Stimulated activated naive CD8-positive, alpha-beta T cell treated with anti-CD3 and anti-CD28 coated beads, Interleukin-15, Interleukin-2, amounts not matched to agents 100 U/mL and 50 U/mL, for 24 hours (primary cell): ENCODE measurements around the gene CNN2.
A peak's percentile ranks its signal among the peaks of the same experiment; 100 is the strongest.

Experiments used
- ATAC-seq: fragments of 150-1000 bp; cut with Tn5 transposase; one replicate; pipeline ENCODE4 v1.10.0; 2021
- DNase-seq: peaks from one replicate; pipeline ENCODE4 v3.0.0; 2021

The CNN2 gene

GRCh38 chr19:995051-995827, 31.2 kb upstream of the CNN2 start:
- no peak for ATAC-seq
- no peak for DNase-seq

DNA sequence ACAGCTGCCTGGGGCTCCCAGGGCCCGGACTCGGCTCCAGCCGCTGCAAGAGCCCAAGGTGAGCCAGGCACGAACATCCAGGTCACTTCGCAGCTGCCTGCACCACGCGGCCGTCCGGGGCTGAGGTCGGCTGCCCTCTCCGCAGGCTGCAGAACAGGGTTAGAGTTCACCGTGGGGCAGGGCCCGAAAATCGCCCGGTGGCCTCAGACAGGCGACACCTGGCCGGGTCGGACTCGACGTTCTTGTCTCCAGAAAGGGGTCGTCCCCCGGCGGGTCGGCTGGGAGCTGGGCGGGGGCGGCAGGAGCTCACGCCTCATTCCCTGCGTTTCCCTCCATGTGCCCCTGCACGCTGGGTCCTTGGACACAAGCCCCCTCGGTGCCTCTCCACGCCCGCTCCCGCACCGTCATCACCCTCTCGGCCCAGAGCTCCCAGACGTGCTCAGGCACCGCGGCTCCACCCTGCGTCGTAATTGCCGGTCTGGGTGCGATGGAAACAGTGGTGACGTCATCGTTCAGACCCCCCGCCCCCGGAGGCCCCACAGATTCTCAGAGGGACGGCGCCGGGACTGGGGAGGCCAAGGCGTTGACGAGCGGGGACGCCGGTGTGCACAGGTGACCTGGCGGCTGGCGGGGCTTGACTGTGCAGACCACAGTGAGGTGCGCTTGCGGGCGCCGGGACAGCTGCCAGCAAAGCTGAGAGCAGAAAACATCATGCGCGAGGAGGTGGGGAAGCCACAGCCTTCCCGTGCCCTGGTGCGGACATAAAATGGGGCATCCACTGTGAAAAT, 30.2 kb upstream of the CNN2 start:
- ATAC-seq: peak; percentile 62

DNA sequence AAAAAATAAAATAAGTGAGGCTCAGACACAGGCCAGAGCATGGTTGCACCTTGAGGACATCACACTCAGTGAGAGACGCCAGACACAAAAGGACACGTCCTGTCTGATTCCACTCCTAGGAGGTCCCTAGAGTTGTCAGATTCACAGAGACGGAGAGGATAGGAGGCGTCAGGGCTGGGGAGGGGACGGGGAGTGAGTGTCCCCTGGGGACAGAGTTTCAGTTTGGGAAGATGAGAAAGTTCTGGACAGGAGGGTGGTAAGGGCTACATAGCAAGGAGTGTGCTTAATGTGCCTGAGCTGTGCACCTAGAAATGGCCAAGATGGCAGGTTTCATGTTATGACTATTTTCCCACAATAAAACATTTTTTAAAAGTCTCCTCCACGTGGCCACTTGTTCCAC, 28.3 kb upstream of the CNN2 start:
- no peak for ATAC-seq
- no peak for DNase-seq

More for the DNA sequence above, 30.2 kb upstream of the CNN2 start:
- DNase-seq: peak; percentile 74

DNA sequence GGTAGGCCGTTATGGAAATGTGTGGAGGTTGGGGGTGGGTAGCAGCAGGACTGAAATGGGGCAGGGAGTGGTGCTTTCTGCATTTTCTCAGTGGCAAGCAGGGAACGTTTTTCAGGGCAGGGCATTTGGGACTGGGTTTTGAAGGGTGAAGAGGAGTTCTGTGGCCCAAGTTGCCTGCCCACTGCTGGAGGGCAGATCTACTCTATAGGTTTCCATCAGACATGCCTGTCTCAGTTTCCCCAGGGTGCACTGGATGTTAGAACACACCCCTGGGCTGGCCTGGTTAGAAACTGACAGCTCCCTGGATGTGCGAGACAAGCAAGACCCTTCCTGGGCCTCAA, 27.1 kb upstream of the CNN2 start:
- ATAC-seq (no peak), DNase-seq (no peak)

- ATAC-seq: peak; percentile 8
- peak; percentile 77 for DNase-seq
Measured at GRCh38 chr19:1000095-1000494, 26.3 kb upstream of the CNN2 start, which contains the start of gene GRIN3B. TSS of gene GRIN3B (plus strand) at chr19:1000419. CDS start at chr19:1000438, 19 bp downstream.

- ATAC-seq: no peak
- no peak for DNase-seq
Measured at GRCh38 chr19:1000591-1001537, 25.5 kb upstream of the CNN2 start.

DNA sequence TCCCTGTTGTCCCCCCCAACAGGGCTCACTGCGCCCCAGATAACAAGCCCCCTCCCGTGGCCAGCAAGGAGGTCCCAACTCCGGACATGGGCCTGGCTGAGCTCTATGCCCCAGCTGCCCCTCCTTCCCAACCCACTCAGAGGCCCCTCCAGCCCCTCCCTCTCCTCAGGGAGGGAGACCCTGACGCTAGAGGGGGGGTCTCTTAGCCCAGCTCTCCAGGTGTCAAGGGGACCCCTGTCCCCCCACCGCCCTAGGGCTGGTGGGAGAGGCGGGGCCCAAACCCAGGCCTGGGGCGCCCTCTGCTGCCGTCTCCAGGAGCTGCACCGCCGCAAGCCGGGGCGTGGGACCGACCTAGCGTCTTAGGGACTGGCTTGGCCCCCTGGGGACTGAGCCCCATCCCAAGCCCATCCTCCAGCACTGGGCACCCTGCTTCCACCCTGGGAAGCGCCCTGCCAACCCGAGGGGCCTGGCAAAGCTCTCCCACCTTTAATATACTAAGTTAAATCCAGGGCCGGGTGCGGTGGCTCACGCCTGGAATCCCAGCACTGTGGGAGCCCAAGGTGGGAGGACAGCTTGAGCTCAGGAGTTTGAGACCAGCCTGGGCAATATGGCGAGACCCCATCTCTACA, 24.8 kb upstream of the CNN2 start:
- DNase-seq: peak; percentile 83

GRCh38 chr19:1002600-1002999, 23.8 kb upstream of the CNN2 start:
- no peak for DNase-seq
- ATAC-seq: no peak

More for the DNA sequence above, 24.8 kb upstream of the CNN2 start:
- ATAC-seq: peak; percentile 56

- ATAC-seq: no peak
Measured at GRCh38 chr19:1003283-1003682, 23.1 kb upstream of the CNN2 start.

GRCh38 chr19:1004204-1004802, 22.1 kb upstream of the CNN2 start:
- ATAC-seq (no peak), DNase-seq (no peak)

More at GRCh38 chr19:1003283-1003682, 23.1 kb upstream of the CNN2 start:
- no peak for DNase-seq

DNA sequence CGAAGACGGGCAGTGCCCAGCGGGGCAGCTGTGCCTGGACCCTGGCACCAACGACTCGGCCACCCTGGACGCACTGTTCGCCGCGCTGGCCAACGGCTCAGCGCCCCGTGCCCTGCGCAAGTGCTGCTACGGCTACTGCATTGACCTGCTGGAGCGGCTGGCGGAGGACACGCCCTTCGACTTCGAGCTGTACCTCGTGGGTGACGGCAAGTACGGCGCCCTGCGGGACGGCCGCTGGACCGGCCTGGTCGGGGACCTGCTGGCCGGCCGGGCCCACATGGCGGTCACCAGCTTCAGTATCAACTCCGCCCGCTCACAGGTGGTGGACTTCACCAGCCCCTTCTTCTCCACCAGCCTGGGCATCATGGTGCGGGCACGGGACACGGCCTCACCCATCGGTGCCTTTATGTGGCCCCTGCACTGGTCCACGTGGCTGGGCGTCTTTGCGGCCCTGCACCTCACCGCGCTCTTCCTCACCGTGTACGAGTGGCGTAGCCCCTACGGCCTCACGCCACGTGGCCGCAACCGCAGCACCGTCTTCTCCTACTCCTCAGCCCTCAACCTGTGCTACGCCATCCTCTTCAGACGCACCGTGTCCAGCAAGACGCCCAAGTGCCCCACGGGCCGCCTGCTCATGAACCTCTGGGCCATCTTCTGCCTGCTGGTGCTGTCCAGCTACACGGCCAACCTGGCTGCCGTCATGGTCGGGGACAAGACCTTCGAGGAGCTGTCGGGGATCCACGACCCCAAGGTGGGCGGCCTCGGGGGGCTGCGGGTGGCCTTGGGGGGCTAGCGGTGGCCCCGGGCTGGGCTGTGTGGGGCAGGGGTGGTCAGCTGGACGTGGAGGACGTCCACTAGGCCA, 21.4 kb upstream of the CNN2 start:
- DNase-seq: no peak
- no peak for ATAC-seq

- no peak for ATAC-seq
- DNase-seq: no peak
Measured at GRCh38 chr19:1006711-1007398, 19.6 kb upstream of the CNN2 start.

GRCh38 chr19:1007399-1008251, 18.8 kb upstream of the CNN2 start:
- ATAC-seq (no peak), DNase-seq (no peak)

- no peak for DNase-seq
- no peak for ATAC-seq
Measured at GRCh38 chr19:1008268-1009040, 18.0 kb upstream of the CNN2 start.

DNA sequence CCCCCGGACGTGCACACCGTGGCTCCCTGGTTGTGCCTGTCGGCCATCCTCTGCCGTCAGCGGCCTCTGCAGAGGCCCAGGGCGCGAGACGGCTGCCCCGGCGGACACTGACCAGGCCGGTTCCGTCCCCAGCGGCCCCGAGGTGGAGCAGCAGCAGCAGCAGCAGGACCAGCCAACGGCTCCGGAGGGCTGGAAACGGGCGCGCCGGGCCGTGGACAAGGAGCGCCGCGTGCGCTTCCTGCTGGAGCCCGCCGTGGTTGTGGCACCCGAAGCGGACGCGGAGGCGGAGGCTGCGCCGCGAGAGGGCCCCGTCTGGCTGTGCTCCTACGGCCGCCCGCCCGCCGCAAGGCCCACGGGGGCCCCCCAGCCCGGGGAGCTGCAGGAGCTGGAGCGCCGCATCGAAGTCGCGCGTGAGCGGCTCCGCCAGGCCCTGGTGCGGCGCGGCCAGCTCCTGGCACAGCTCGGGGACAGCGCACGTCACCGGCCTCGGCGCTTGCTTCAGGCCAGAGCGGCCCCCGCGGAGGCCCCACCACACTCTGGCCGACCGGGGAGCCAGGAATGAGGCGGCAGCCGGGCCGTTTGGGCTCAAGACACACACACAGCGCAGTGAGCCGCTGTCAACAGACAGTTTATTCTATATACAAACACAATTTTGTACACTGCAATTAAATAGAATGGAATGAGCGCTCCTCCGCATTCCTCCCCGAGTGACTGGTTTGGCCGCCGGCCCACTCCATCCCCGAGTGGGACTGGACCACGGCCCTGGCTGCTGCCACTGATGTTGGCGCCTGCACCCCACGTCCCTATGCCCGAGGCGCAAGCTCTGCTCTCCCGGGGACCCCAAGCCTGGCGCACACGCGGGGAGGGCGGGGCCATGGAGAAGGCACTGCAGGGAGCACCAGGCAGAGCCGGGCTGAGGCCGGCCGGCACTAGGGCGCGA, 17.1 kb upstream of the CNN2 start:
- no peak for ATAC-seq
- DNase-seq: no peak

GRCh38 chr19:1009981-1010538, 16.3 kb upstream of the CNN2 start:
- ATAC-seq (no peak), DNase-seq (no peak)
